HepG2 (cell line): ENCODE data around the gene CENPP. TPM values are rescaled to one million over a fixed set of nuclear protein-coding genes. Genes with fewer than 3 reads are reported as not detected.

Experiments used
- ATAC-seq: fragments of 200-7000 bp; cut with Tn5 transposase; 3 replicates; pipeline ENCODE4 v1.9.1; 2020; ENCODE audit warnings: mild to moderate bottlenecking, moderate library complexity
- BruUV-seq: library from RNA; stranded (reverse); fragments of 400-500 nt; replicated peaks from 2 replicates; lab custom pipeline; 2021; lab: Mats Ljungman, UMichigan
- CTCF ChIA-PET: fragments of 300-600 bp; formaldehyde crosslinking; extraction: SDS; loops from one replicate; lab custom pipeline; 2021; ENCODE audit warnings: low total read pairs, inconsistent platforms, low intra/inter-chr PET ratio; lab: Yijun Ruan, JAX
- POLR2A ChIA-PET: fragments of 350-600 bp; sonication (Branson Sonifier 250); formaldehyde crosslinking; loops from one replicate; lab custom pipeline; 2020; ENCODE audit warnings: antibody characterized with exemption, inconsistent platforms; lab: Yijun Ruan, JAX
- DNase-seq: peaks from one replicate; pipeline ENCODE4 v3.0.0-alpha.2; 2015; ENCODE audit warnings: low spot score
- FAIRE-seq: peaks from 3 replicates; lab custom pipeline; 2011; peaks lifted over from hg19 to GRCh38; lab: Jason Lieb, UNC
- H2AFZ ChIP-seq: one replicate; pipeline ENCODE4 v1.6.1; 2011; ENCODE audit warnings: low read length, inconsistent platforms
- H3K27ac ChIP-seq: fragments of 300-600 bp; 3 replicates; pipeline ENCODE4 v1.8.0; 2011; ENCODE audit warnings: mixed run types, mild to moderate bottlenecking, mixed read lengths, low read length, inconsistent platforms; ENCODE audit not compliant: insufficient read depth; ENCODE audit errors: extremely low read length
- H3K27me3 ChIP-seq, 2 experiments: fragments of 200-600 bp in 1 of 2; 2 replicates in 1 of 2; 3 replicates in 1 of 2; pipeline versions ENCODE4 v1.6.0 to v1.8.0; 2011; ENCODE audit warnings: low read length in 2 of 2, mild to moderate bottlenecking in 2 of 2, moderate library complexity in 2 of 2, inconsistent platforms in 1 of 2; ENCODE audit not compliant: insufficient read depth in 2 of 2, control insufficient read depth in 1 of 2
- H3K36me3 ChIP-seq, 2 experiments: fragments of 200-600 bp in 1 of 2; replicated peaks in 1 of 2; 2 replicates in 1 of 2; 3 replicates in 1 of 2; pipeline versions ENCODE4 v1.5.1 to v1.8.0; 2011; ENCODE audit warnings: low read length in 2 of 2, inconsistent platforms in 1 of 2; ENCODE audit not compliant: insufficient read depth in 2 of 2, control insufficient read depth in 1 of 2
- H3K4me1 ChIP-seq: 2 replicates; pipeline ENCODE4 v1.5.1; 2012; ENCODE audit warnings: low read length, inconsistent platforms; ENCODE audit not compliant: insufficient read depth
- H3K4me2 ChIP-seq: 2 replicates; pipeline ENCODE4 v1.6.0; 2011; ENCODE audit warnings: low read depth, low read length, inconsistent platforms
- H3K4me3 ChIP-seq, 3 experiments: fragments of 200-600 bp in 1 of 3; sonication (generic), shearing (Covaris generic) in 1 of 3; replicated peaks in 1 of 3; 2 replicates each; pipeline ENCODE4 v1.5.1; 2011 to 2016; ENCODE audit warnings: low read length in 3 of 3, inconsistent platforms in 2 of 3, low read depth in 2 of 3, mild to moderate bottlenecking in 2 of 3, control low read depth in 1 of 3, mixed read lengths in 1 of 3; ENCODE audit not compliant: insufficient read depth in 1 of 3
- H3K79me2 ChIP-seq: one replicate; pipeline ENCODE4 v1.6.1; 2011; ENCODE audit warnings: low read length, inconsistent platforms; ENCODE audit not compliant: insufficient read depth
- H3K9ac ChIP-seq: 2 replicates; pipeline ENCODE4 v1.6.0; 2011; ENCODE audit warnings: mild to moderate bottlenecking, low read depth, low read length, inconsistent platforms; ENCODE audit not compliant: insufficient read depth
- H3K9me3 ChIP-seq: 2 replicates; pipeline ENCODE4 v1.5.1; 2012; ENCODE audit warnings: mild to moderate bottlenecking, low read length
- H4K20me1 ChIP-seq: 2 replicates; pipeline ENCODE4 v1.6.0; 2011; ENCODE audit warnings: inconsistent platforms, mild to moderate bottlenecking, low read length, moderate library complexity; ENCODE audit not compliant: insufficient read depth
- ARNTL ChIP-seq: sonication (generic); formaldehyde crosslinking; IDR thresholded peaks from 2 replicates; pipeline ENCODE4 v1.4.0; 2020; ENCODE audit warnings: mild to moderate bottlenecking, missing genetic modification reagents
- ESRRA ChIP-seq: sonication (generic); formaldehyde crosslinking; IDR thresholded peaks from 2 replicates; pipeline ENCODE4 v1.5.1; 2020; ENCODE audit warnings: mild to moderate bottlenecking, low read depth, missing genetic modification reagents
- FOSL1 ChIP-seq: sonication (generic); formaldehyde crosslinking; IDR thresholded peaks from 2 replicates; pipeline ENCODE4 v1.9.0; 2021; ENCODE audit warnings: missing genetic modification reagents, borderline replicate concordance
- HOXD1 ChIP-seq: sonication (generic); formaldehyde crosslinking; IDR thresholded peaks from 2 replicates; pipeline ENCODE4 v1.5.0; 2020; ENCODE audit warnings: missing genetic modification reagents
- MAF1 ChIP-seq: sonication (generic); formaldehyde crosslinking; IDR thresholded peaks from 2 replicates; pipeline ENCODE4 v1.5.0; 2020; ENCODE audit warnings: missing genetic modification reagents, borderline replicate concordance
- PAX8 ChIP-seq: sonication (generic); formaldehyde crosslinking; IDR thresholded peaks from 2 replicates; pipeline ENCODE4 v1.8.0; 2022; ENCODE audit warnings: mild to moderate bottlenecking, missing genetic modification reagents, borderline replicate concordance
- PHF8 ChIP-seq: sonication (generic); formaldehyde crosslinking; IDR thresholded peaks from 2 replicates; pipeline ENCODE4 v1.5.0; 2020; ENCODE audit warnings: missing genetic modification reagents
- PRMT3 ChIP-seq: sonication (generic); formaldehyde crosslinking; IDR thresholded peaks from 2 replicates; pipeline ENCODE4 v1.8.1; 2022; ENCODE audit warnings: low read depth, mild to moderate bottlenecking, moderate library complexity, missing genetic modification reagents, borderline replicate concordance
- ZC3H13 ChIP-seq: sonication (generic); formaldehyde crosslinking; IDR thresholded peaks from 2 replicates; pipeline ENCODE4 v1.8.1; 2023; ENCODE audit warnings: mild to moderate bottlenecking, missing genetic modification reagents, moderate library complexity
- ZIK1 ChIP-seq: sonication (generic); formaldehyde crosslinking; IDR thresholded peaks from 2 replicates; pipeline ENCODE4 v1.5.0; 2020; ENCODE audit warnings: mild to moderate bottlenecking, low read depth, missing genetic modification reagents, borderline replicate concordance
- ZMAT3 ChIP-seq: sonication (generic); formaldehyde crosslinking; conservative IDR thresholded peaks from 2 replicates; pipeline ENCODE4 v1.7.0; 2021; ENCODE audit warnings: missing genetic modification reagents
- ZNF205 ChIP-seq: IDR thresholded peaks from 2 replicates; pipeline ENCODE4 v1.6.1; 2018; ENCODE audit warnings: missing biosample characterization, missing genetic modification reagents
- ZNF296 ChIP-seq: sonication (generic); formaldehyde crosslinking; conservative IDR thresholded peaks from 2 replicates; pipeline ENCODE4 v1.5.0; 2020; ENCODE audit warnings: mild to moderate bottlenecking, missing genetic modification reagents
- ZNF317 ChIP-seq: sonication (generic); formaldehyde crosslinking; IDR thresholded peaks from 2 replicates; pipeline ENCODE4 v1.5.0; 2020; ENCODE audit warnings: mild to moderate bottlenecking, missing genetic modification reagents
- ZNF546 ChIP-seq: sonication (generic); formaldehyde crosslinking; conservative IDR thresholded peaks from 2 replicates; pipeline ENCODE4 v1.8.1; 2023; ENCODE audit warnings: mild to moderate bottlenecking, missing genetic modification reagents
- ZNF563 ChIP-seq: sonication (generic); formaldehyde crosslinking; IDR thresholded peaks from 2 replicates; pipeline ENCODE4 v1.8.0; 2022; ENCODE audit warnings: mild to moderate bottlenecking, moderate library complexity, missing genetic modification reagents
- ZNF674 ChIP-seq: sonication (generic); formaldehyde crosslinking; IDR thresholded peaks from 2 replicates; pipeline ENCODE4 v1.5.0; 2020; ENCODE audit warnings: low read depth, mild to moderate bottlenecking, missing genetic modification reagents
- ZNF749 ChIP-seq: sonication (generic); formaldehyde crosslinking; IDR thresholded peaks from 2 replicates; pipeline ENCODE4 v1.8.0; 2022; ENCODE audit warnings: mild to moderate bottlenecking, missing genetic modification reagents, moderate library complexity, borderline replicate concordance
- ZNF780A ChIP-seq: sonication (generic); formaldehyde crosslinking; IDR thresholded peaks from 2 replicates; pipeline ENCODE4 v1.8.0; 2022; ENCODE audit warnings: mild to moderate bottlenecking, missing genetic modification reagents, moderate library complexity
- ZNF891 ChIP-seq: sonication (generic); formaldehyde crosslinking; IDR thresholded peaks from 2 replicates; pipeline ENCODE4 v1.5.0; 2020; ENCODE audit warnings: mild to moderate bottlenecking, missing genetic modification reagents
- WGBS: methylation state at CpG from one replicate; pipeline ENCODE4 v1.1.6; 2017; ENCODE audit warnings: low lambda C conversion rate; 5-methylcytosine and 5-hydroxymethylcytosine counted together
- in situ Hi-C: cut with HindIII; loops from 2 replicates; pipeline ENCODE4 v1.10.0; 2017; ENCODE audit warnings: low pct_unique_long_range_greater_than_20kb; ENCODE audit not compliant: extremely low pct_ligation_motif_present
- intact Hi-C: fragments of 100-400 bp; cut with micrococcal nuclease; formaldehyde crosslinking; loops from one replicate; pipeline ENCODE4 v1.10.0; 2022; ENCODE audit not compliant: unreplicated experiment
- polyA plus RNA-seq, 8 experiments: library from polyadenylated mRNA; depleted of rRNA in 3 of 8; stranded (reverse) in 7 of 8; unstranded in 1 of 8; fragments of >200 nt; fragmentation: Illumina TruSeq in 4 of 8; extraction: Trizol in 4 of 8; gene quantifications; 2 replicates each; pipeline versions ENCODE4 v1.2.1 to v1.2.3, GENCODE V29; 2011 to 2016; ENCODE audit warnings: low read depth in 4 of 8, missing spikeins in 1 of 8, mixed read lengths in 1 of 8; ENCODE audit not compliant: insufficient read depth in 1 of 8
- total RNA-seq, 5 experiments: library from RNA; depleted of rRNA; stranded (reverse); fragments of >200 nt; fragmentation: Illumina TruSeq; extraction: Trizol; gene quantifications; 2 replicates each; pipeline ENCODE4 v1.2.3, GENCODE V29; 2016; ENCODE audit warnings: low read depth in 1 of 5
- TF ChIP-seq, protein P1 (sequence below): sonication (generic); formaldehyde crosslinking; IDR thresholded peaks from 2 replicates; pipeline ENCODE4 v1.8.0; 2022; ENCODE audit warnings: missing genetic modification reagents, mild to moderate bottlenecking, borderline replicate concordance
- TF ChIP-seq, protein P2 (sequence below): IDR thresholded peaks from 2 replicates; pipeline ENCODE4 v1.6.1; 2016; ENCODE audit warnings: missing genetic modification reagents, missing compliant biosample characterization
- TF ChIP-seq, protein P3 (sequence below): sonication (generic); formaldehyde crosslinking; IDR thresholded peaks from 2 replicates; pipeline ENCODE4 v1.4.0; 2020; ENCODE audit warnings: mild to moderate bottlenecking, missing genetic modification reagents

CENPP gene
- total and polyA plus RNA-seq, 2 of the 13 experiments (the other 11 are each of a cell fraction or from before 2014, with no cell fraction given), result 2.0 to 11.4 TPM

DNA sequence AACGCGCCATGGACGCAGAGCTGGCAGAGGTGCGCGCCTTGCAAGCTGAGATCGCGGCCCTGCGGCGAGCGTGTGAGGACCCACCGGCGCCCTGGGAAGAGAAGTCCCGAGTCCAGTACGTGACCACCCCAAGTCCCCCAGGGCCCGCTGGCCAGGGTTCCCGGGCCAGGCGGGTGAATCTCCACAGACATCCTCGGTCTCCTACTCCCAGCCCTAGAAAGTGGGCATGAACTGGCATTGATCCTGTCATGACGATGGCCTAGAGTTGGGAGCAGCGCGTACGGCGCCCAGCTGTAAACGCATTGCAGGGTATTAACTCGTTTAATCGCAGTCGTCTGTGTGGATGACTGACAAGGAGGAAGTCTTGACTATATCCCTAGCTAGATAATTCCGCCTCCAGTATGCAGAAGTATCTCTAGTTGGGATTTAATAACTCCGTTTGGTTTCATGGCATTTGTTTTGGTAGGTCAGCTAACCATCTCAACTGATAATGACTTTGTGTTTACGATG, 293 bp downstream of the CENPP start (continued):
- TF ChIP-seq, protein P1, sequence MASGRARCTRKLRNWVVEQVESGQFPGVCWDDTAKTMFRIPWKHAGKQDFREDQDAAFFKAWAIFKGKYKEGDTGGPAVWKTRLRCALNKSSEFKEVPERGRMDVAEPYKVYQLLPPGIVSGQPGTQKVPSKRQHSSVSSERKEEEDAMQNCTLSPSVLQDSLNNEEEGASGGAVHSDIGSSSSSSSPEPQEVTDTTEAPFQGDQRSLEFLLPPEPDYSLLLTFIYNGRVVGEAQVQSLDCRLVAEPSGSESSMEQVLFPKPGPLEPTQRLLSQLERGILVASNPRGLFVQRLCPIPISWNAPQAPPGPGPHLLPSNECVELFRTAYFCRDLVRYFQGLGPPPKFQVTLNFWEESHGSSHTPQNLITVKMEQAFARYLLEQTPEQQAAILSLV (CRISPR knock-in tag), result 0 out of 2 replicates have a peak, but pooled peaks have one; percentile 18
- TF ChIP-seq ZNF205 (CRISPR knock-in tag) (no peak), PRMT3 (CRISPR knock-in tag) (no peak), PHF8 (peak; percentile 17; the same call in 1 of the 2 replicates), PAX8 (CRISPR knock-in tag) (0 out of 2 replicates have a peak, but pooled peaks have one; percentile 37), MAF1 (peak; percentile 33; the same call in 1 of the 2 replicates), ZIK1 (0 out of 2 replicates have a peak, but pooled peaks have one; percentile 42), HOXD1 (CRISPR knock-in tag) (0 out of 2 replicates have a peak, but pooled peaks have one; percentile 4), ZMAT3 (no peak), ZNF317 (CRISPR knock-in tag) (no peak), FOSL1 (no peak)
- TF ChIP-seq, protein P2, sequence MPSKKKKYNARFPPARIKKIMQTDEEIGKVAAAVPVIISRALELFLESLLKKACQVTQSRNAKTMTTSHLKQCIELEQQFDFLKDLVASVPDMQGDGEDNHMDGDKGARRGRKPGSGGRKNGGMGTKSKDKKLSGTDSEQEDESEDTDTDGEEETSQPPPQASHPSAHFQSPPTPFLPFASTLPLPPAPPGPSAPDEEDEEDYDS, result no peak

DNA sequence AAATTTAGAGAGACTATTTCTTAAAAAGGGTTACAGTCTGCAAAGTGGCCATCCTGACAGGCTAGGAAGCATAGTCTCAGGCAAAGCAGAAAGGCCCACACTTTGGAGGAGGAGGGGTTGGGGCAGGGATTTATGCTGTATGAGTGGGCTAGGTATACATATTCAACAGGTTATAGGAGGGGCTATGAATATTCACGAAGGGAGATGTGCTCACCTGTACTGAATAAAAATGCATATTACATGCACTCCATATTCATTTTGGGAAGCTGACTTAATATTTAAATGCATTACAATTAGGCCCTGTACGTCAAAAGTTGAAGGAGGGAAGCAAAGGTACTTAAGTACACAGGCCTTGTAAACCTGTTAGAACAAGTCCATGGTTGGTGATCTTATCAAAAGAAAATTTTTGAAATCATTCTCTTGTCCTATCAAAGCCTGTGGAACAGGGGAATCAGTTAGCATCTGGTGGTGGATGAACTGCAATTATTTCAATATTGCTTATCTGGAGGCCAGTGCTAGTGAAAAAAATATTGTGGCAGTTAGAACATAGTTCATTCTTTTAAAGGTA, 1.6 kb downstream of the CENPP start:
- BruUV-seq, result no TSS peak
- H3K4me1 ChIP-seq, result peaks cover 40% of the 10 kb centered on the region
- no peak overlapping the region for H2AFZ ChIP-seq
- DNase-seq, result no peak
- H4K20me1 ChIP-seq, result no peaks in the 10 kb centered on the region
- WGBS, result 62% methylated on average over 2 of the region's 2 CpGs
- peak overlapping the region; percentile 94 for H3K4me2 ChIP-seq
- CTCF ChIA-PET, result no interaction called here
- no peak for ATAC-seq
- in situ Hi-C loops, result loop anchor here (10.0 kb wide), 1 partner anchor 307 kb away; no protein-coding TSS in a partner anchor
- intact Hi-C loops, result loop anchor here (2.0 kb wide), 1 partner anchor 189 kb away; no protein-coding TSS in a partner anchor
- H3K79me2 ChIP-seq, result peaks cover 29% of the 10 kb centered on the region
- FAIRE-seq, result no peak
- H3K9me3 ChIP-seq, result no peaks in the 10 kb centered on the region
- H3K9ac ChIP-seq, result no peak overlapping the region; the same call in 1 of the 2 replicates
- POLR2A ChIA-PET, result no interaction called here
- H3K27me3 ChIP-seq, result no peaks in the 10 kb centered on the region; a peak in 1 of 5 replicates
- H3K27ac ChIP-seq, result no peak overlapping the region
- no peak overlapping the region for H3K4me3 ChIP-seq
- H3K36me3 ChIP-seq, result peaks cover 0 to 9% of the 10 kb centered on the region in 2 experiments; a peak in 2 of 5 replicates
- TF ChIP-seq ZNF674 (CRISPR knock-in tag) (no peak), ESRRA (CRISPR knock-in tag) (no peak), ZC3H13 (CRISPR knock-in tag) (no peak), ARNTL (CRISPR knock-in tag) (no peak), ZNF563 (CRISPR knock-in tag) (no peak), ZNF546 (CRISPR knock-in tag) (no peak), ZNF780A (no peak), ZNF749 (CRISPR knock-in tag) (no peak), ZNF296 (CRISPR knock-in tag) (no peak), ZNF891 (CRISPR knock-in tag) (no peak)
- TF ChIP-seq, protein P3, sequence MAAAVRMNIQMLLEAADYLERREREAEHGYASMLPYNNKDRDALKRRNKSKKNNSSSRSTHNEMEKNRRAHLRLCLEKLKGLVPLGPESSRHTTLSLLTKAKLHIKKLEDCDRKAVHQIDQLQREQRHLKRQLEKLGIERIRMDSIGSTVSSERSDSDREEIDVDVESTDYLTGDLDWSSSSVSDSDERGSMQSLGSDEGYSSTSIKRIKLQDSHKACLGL (CRISPR knock-in tag), result no peak
